Osteocyte (in vitro differentiated cells): ENCODE data around the gene CCDC124. TPM values are rescaled to one million over a fixed set of nuclear protein-coding genes. Genes with fewer than 3 reads are reported as not detected.
"Not testable (repeated sequence)": the region's sequence is repeated elsewhere in the genome, so short reads cannot be mapped to it uniquely, and the experiment has no call there.

Experiments used
- DNase-seq: peaks from one replicate; pipeline ENCODE4 v3.0.0; 2021; ENCODE audit warnings: mixed read lengths; ENCODE audit not compliant: unreplicated experiment; ENCODE audit errors: extremely low spot score
- H3K27ac Mint-ChIP-seq: one replicate; pipeline ENCODE4 v1.8.0; 2021; ENCODE audit warnings: mild to moderate bottlenecking, mixed read lengths; ENCODE audit not compliant: unreplicated experiment
- H3K27me3 Mint-ChIP-seq: one replicate; pipeline ENCODE4 v1.8.0; 2021; ENCODE audit warnings: mixed read lengths; ENCODE audit not compliant: unreplicated experiment
- H3K36me3 Mint-ChIP-seq: one replicate; pipeline ENCODE4 v1.8.0; 2021; ENCODE audit warnings: mixed read lengths; ENCODE audit not compliant: unreplicated experiment
- H3K4me1 Mint-ChIP-seq: one replicate; pipeline ENCODE4 v1.8.0; 2021; ENCODE audit warnings: mixed read lengths; ENCODE audit not compliant: unreplicated experiment
- H3K4me3 Mint-ChIP-seq: one replicate; pipeline ENCODE4 v1.8.0; 2021; ENCODE audit warnings: mild to moderate bottlenecking, moderate library complexity, mixed read lengths; ENCODE audit not compliant: unreplicated experiment
- H3K9me3 Mint-ChIP-seq: one replicate; pipeline ENCODE4 v1.8.0; 2021; ENCODE audit warnings: mixed read lengths; ENCODE audit not compliant: unreplicated experiment
- long read RNA-seq: library from polyadenylated mRNA; unstranded; transcript quantifications from one replicate; pipeline ENCODE4 v2.0.0, GENCODE V29; 2021
- total RNA-seq: library from RNA; stranded (reverse); gene quantifications from 2 replicates; pipeline ENCODE4 v1.2.1, GENCODE V29; 2021
- TF ChIP-seq, protein P1 (sequence below): fragments of 200-600 bp; sonication (generic); IDR thresholded peaks from 2 replicates; pipeline ENCODE4 v1.5.0; 2021; ENCODE audit warnings: antibody characterized with exemption, mild to moderate bottlenecking, moderate library complexity

The CCDC124 gene, protein sequence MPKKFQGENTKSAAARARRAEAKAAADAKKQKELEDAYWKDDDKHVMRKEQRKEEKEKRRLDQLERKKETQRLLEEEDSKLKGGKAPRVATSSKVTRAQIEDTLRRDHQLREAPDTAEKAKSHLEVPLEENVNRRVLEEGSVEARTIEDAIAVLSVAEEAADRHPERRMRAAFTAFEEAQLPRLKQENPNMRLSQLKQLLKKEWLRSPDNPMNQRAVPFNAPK
- total RNA-seq, result 81.9 and 84.9 TPM in 2 replicates
- long read RNA-seq, transcript CCDC124-201 (5 exons, 938 nt), result major isoform, 15 of 16 reads
- long read RNA-seq, partial matches to known transcripts, result 1 of 16 reads
- long read RNA-seq, other reads (novel, unspliced or antisense), result 0 of 16 reads

DNA sequence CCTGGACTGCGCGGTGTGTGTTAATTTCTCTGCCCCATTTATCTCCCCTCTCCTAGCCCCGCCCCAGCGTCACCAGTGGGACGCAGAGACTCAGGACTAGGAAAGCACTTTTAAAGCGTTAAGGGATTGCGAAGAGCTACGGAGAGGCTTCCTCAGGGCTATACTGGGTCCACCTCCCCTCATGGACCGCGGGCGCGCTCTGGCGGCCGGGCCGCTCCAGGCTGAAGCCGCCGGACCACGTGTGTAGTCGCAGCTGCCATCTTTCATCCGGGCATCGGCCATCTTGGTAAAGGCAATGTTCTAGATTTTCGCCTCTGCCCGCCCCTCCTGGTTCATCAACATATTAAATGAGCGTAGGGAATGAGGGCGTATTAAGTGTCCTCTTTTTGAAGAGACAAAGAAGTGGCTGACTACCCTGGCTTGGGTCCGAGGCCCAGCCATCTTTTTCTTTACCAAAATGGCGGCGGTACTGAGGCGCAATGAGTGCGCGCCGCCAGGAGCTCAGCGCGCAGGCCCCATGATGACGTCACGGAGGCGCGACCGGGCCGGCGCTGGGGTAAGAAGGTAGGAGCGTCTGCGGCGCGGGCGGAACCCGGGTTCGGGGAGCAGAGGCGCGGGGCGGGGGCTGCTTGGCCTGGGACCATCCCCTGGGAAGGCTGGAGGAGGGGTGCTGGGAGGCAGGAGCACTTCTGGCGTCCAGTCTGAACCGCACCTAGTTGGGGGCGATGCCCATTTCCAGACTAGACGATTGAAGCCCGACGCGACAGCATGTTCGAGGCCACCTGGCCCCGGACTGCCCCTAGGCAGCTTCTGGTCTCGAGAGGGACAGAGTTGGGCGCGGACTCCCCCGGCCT is at the start of gene CCDC124:
Gene CCDC124 (plus strand): TSS at position 531 of the 854 bp plus-strand sequence. CDS start 3,406 bp downstream, outside the sequence.
- Mint-ChIP-seq H3K4me1 (peaks cover 19% of the 10 kb centered on the region), H3K36me3 (no peaks in the 10 kb centered on the region), H3K27me3 (peaks cover 3% of the 10 kb centered on the region), H3K27ac (peak within 1 kb of the TSS; percentile 98), H3K4me3 (peak within 1 kb of the TSS; percentile 90), H3K9me3 (no peaks in the 10 kb centered on the region)
- peak; percentile 97 for DNase-seq
- TF ChIP-seq, protein P1, sequence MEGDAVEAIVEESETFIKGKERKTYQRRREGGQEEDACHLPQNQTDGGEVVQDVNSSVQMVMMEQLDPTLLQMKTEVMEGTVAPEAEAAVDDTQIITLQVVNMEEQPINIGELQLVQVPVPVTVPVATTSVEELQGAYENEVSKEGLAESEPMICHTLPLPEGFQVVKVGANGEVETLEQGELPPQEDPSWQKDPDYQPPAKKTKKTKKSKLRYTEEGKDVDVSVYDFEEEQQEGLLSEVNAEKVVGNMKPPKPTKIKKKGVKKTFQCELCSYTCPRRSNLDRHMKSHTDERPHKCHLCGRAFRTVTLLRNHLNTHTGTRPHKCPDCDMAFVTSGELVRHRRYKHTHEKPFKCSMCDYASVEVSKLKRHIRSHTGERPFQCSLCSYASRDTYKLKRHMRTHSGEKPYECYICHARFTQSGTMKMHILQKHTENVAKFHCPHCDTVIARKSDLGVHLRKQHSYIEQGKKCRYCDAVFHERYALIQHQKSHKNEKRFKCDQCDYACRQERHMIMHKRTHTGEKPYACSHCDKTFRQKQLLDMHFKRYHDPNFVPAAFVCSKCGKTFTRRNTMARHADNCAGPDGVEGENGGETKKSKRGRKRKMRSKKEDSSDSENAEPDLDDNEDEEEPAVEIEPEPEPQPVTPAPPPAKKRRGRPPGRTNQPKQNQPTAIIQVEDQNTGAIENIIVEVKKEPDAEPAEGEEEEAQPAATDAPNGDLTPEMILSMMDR, result peak; percentile 95

DNA sequence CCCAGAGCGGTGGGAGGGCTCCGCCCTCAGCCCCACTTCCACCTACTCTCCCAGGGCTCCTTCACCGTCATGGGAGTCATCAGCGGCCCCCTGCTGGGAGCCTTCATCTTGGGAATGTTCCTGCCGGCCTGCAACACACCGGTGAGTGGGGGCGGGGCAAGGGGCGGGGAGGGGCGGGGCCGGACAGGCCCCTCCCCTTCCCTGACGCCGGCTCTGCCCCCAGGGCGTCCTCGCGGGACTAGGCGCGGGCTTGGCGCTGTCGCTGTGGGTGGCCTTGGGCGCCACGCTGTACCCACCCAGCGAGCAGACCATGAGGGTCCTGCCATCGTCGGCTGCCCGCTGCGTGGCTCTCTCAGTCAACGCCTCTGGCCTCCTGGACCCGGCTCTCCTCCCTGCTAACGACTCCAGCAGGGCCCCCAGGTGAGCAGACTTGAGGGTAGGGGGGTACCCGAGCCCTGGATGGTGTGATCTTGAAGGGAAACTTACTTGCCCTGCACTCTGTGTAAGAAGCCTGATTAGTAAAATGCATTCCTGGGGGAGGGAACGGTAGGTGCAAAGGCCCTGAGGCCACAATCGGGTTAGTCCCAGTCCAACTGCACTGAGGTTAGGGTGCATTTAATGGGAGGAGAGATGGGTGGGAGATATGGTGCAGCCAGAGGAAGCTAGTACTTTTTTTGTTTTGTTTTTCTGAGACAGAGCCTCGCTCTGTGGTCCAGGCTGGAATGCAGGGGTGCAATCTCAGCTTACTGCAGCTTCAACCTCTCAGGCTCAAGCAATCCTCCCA is 49.0 kb upstream of the CCDC124 start:
- H3K36me3 Mint-ChIP-seq, result no peaks in the 10 kb centered on the region
- H3K4me3 Mint-ChIP-seq, result no peak overlapping the region
- TF ChIP-seq, protein P1, result no peak
- peaks cover 7% of the 10 kb centered on the region for H3K27me3 Mint-ChIP-seq
- no peak for DNase-seq
- no peaks in the 10 kb centered on the region for H3K9me3 Mint-ChIP-seq
- H3K27ac Mint-ChIP-seq, result no peak overlapping the region
- no peaks in the 10 kb centered on the region for H3K4me1 Mint-ChIP-seq

DNA sequence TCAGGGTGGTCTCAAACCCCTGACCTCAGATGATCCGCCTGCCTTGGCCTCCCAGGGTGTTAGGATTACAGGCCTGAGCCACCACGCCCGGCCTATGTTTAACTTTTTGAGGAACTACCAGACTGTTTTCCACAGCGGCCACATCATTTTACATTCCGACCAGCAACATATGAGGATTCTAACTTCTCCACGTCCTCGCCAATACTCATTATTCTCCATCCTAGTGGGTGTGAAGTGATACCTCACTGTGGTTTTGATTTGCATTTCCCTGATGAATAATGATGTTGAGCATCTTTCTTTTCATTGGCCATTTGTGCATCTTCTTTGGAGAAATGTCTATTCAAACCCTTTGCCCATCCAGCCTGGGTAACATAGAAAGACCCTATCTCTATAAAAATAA is 46.3 kb upstream of the CCDC124 start:
- Mint-ChIP-seq H3K27me3 (peaks cover 8% of the 10 kb centered on the region), H3K9me3 (no peaks in the 10 kb centered on the region), H3K36me3 (no peaks in the 10 kb centered on the region), H3K4me3 (no peak overlapping the region), H3K4me1 (no peaks in the 10 kb centered on the region), H3K27ac (no peak overlapping the region)
- no peak for DNase-seq
- TF ChIP-seq, protein P1, result no peak

DNA sequence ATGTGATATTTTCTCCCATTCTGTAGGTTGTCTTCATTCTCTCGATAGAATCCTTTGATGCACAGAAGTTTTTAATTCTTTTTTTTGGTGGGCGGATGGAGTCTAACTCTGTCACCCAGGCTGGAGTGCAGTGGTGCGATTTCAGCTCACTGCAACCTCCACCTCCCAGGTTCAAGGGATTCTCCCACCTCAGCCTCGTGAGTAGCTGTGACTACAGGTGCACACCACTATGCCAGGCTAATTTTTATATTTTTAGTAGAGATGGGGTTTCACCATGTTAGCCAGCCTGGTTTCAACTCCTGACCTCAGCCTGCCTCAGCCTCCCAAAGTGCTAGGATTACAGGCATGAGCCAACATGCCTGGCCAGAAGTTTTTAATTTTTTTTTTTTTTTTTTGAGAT is 45.6 kb upstream of the CCDC124 start:
- H3K9me3 Mint-ChIP-seq, H3K27ac Mint-ChIP-seq, DNase-seq, H3K4me1 Mint-ChIP-seq, H3K36me3 Mint-ChIP-seq, H3K4me3 Mint-ChIP-seq: not testable (repeated sequence)
- H3K27me3 Mint-ChIP-seq, result peaks cover 10% of the 10 kb centered on the region

DNA sequence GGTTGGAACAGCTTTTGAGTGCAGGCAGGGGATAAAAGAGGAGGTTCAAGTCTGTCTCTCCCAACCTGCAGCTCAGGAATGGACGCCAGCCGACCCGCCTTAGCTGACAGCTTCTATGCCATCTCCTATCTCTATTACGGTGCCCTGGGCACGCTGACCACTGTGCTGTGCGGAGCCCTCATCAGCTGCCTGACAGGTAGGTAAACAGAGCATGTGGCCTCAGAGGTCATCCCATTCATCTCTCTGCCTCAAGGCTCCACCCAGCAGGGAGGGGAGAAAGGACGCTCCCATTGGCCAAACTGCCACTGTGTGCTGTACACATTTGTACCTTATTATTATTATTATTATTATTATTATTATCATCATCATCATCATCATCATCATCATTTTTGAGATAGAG is 44.6 kb upstream of the CCDC124 start:
- DNase-seq, result no peak
- TF ChIP-seq, protein P1, result no peak
- H3K9me3 Mint-ChIP-seq, result no peaks in the 10 kb centered on the region
- H3K27ac Mint-ChIP-seq, result no peak overlapping the region
- no peaks in the 10 kb centered on the region for H3K36me3 Mint-ChIP-seq
- H3K27me3 Mint-ChIP-seq, result peaks cover 12% of the 10 kb centered on the region
- H3K4me3 Mint-ChIP-seq, result no peak overlapping the region
- H3K4me1 Mint-ChIP-seq, result no peaks in the 10 kb centered on the region
